GM12878 (cell line): ENCODE data around the gene GAREM1. TPM values are rescaled to one million over a fixed set of nuclear protein-coding genes. Genes with fewer than 3 reads are reported as not detected.

Experiments used
- ATAC-seq: fragments of 200-7000 bp; cut with Tn5 transposase; 3 replicates; pipeline ENCODE4 v1.9.1; 2020; ENCODE audit warnings: mild to moderate bottlenecking, moderate library complexity
- BruUV-seq: library from RNA; stranded (reverse); fragments of 400-500 nt; replicated peaks from 2 replicates; lab custom pipeline; 2021; lab: Mats Ljungman, UMichigan
- CTCF ChIA-PET: fragments of 300-600 bp; sonication (Branson Sonifier 250); formaldehyde crosslinking; extraction: SDS; loops from one replicate; lab custom pipeline; 2021; ENCODE audit warnings: inconsistent platforms; lab: Yijun Ruan, JAX
- POLR2A ChIA-PET: fragments of 350-600 bp; formaldehyde crosslinking; extraction: SDS; loops from one replicate; lab custom pipeline; 2021; ENCODE audit warnings: inconsistent platforms; lab: Charles Lee
- RAD21 ChIA-PET: fragments of 300-600 bp; sonication (Branson Sonifier 250); formaldehyde crosslinking; loops from one replicate; lab custom pipeline; 2023; ENCODE audit warnings: antibody characterized with exemption; ENCODE audit not compliant: unreplicated experiment; lab: Charles Lee
- SMC1A ChIA-PET: fragments of 300-600 bp; sonication (Branson Sonifier 250); formaldehyde crosslinking; loops from one replicate; lab custom pipeline; 2023; ENCODE audit not compliant: unreplicated experiment, uncharacterized antibody; lab: Charles Lee
- DNase-seq: peaks from one replicate; pipeline ENCODE4 v3.0.0-alpha.2; 2011; ENCODE audit warnings: low read depth, low spot score
- FAIRE-seq: peaks from 3 replicates; lab custom pipeline; 2011; peaks lifted over from hg19 to GRCh38; lab: Jason Lieb, UNC
- H2AFZ ChIP-seq: 2 replicates; pipeline ENCODE4 v1.6.0; 2011; ENCODE audit warnings: low read depth, low read length, control low read depth; ENCODE audit not compliant: control insufficient read depth
- H3K27ac ChIP-seq: 2 replicates; pipeline ENCODE4 v1.5.1; 2011; ENCODE audit warnings: control low read depth; ENCODE audit not compliant: control insufficient read depth, insufficient read depth
- H3K27me3 ChIP-seq, 2 experiments: replicated peaks in 1 of 2; 2 replicates each; pipeline versions ENCODE4 v1.6.0 to v1.6.1; 2011; ENCODE audit warnings: low read length in 1 of 2; ENCODE audit not compliant: control insufficient read depth in 2 of 2, insufficient read depth in 2 of 2
- H3K36me3 ChIP-seq, 2 experiments: 2 replicates each; pipeline ENCODE4 v1.5.1; 2011; ENCODE audit warnings: low read length in 1 of 2; ENCODE audit not compliant: control insufficient read depth in 2 of 2, insufficient read depth in 2 of 2
- H3K4me1 ChIP-seq: 2 replicates; pipeline ENCODE4 v1.6.1; 2011; ENCODE audit warnings: mild to moderate bottlenecking, low read length, moderate library complexity, mixed read lengths; ENCODE audit not compliant: control insufficient read depth, insufficient read depth
- H3K4me2 ChIP-seq: 2 replicates; pipeline ENCODE4 v1.6.0; 2011; ENCODE audit warnings: control low read depth; ENCODE audit not compliant: control insufficient read depth, insufficient read depth
- H3K4me3 ChIP-seq: fragments of 200-600 bp; sonication (generic); 2 replicates; pipeline ENCODE4 v1.5.1; 2016
- H3K79me2 ChIP-seq: 2 replicates; pipeline ENCODE4 v1.6.0; 2011; ENCODE audit warnings: low read length; ENCODE audit not compliant: control insufficient read depth, insufficient read depth
- H3K9ac ChIP-seq: 2 replicates; pipeline ENCODE4 v1.8.0; 2011; ENCODE audit warnings: low read length, control low read depth, mixed read lengths; ENCODE audit not compliant: control insufficient read depth, insufficient read depth
- H3K9me3 ChIP-seq: replicated peaks from 3 replicates; pipeline ENCODE4 v1.5.1; 2011; ENCODE audit warnings: mild to moderate bottlenecking, low read length; ENCODE audit not compliant: control insufficient read depth, insufficient read depth
- H4K20me1 ChIP-seq: 2 replicates; pipeline ENCODE4 v1.6.0; 2011; ENCODE audit not compliant: control insufficient read depth, insufficient read depth
- GATAD2B ChIP-seq: fragments of 450-650 bp; conservative IDR thresholded peaks from 2 replicates; pipeline ENCODE4 v1.6.1; 2017; ENCODE audit warnings: low read depth, mild to moderate bottlenecking, moderate library complexity
- HSF1 ChIP-seq: fragments of 150-350 bp; IDR thresholded peaks from 2 replicates; pipeline ENCODE4 v1.6.1; 2014; ENCODE audit warnings: mild to moderate bottlenecking, low read depth, low read length
- RB1 ChIP-seq: fragments of 450-650 bp; formaldehyde crosslinking; IDR thresholded peaks from 2 replicates; pipeline ENCODE4 v1.6.1; 2017; ENCODE audit warnings: mild to moderate bottlenecking, borderline replicate concordance
- SMARCA5 ChIP-seq: fragments of 450-650 bp; IDR thresholded peaks from 2 replicates; pipeline ENCODE4 v1.6.1; 2017; ENCODE audit warnings: mild to moderate bottlenecking
- TCF3 ChIP-seq: IDR thresholded peaks from 2 replicates; pipeline ENCODE4 v1.6.1; 2012; ENCODE audit warnings: low read depth, mild to moderate bottlenecking, low read length, borderline replicate concordance; ENCODE audit not compliant: insufficient read depth
- USF2 ChIP-seq: IDR thresholded peaks from 2 replicates; pipeline ENCODE4 v1.6.1; 2011; ENCODE audit warnings: low read depth, low read length, improper control_type of control experiment, borderline replicate concordance
- WGBS: methylation state at CpG from one replicate; pipeline ENCODE4 v1.1.6; 2016; ENCODE audit warnings: low lambda C conversion rate; ENCODE audit not compliant: insufficient replicate concordance, insufficient coverage; ENCODE audit errors: missing lambda C conversion rate; 5-methylcytosine and 5-hydroxymethylcytosine counted together
- in situ Hi-C: fragments of 300-500 bp; cut with MboI; formaldehyde crosslinking; loops from 9 replicates; pipeline ENCODE4 v1.14.3; 2018; ENCODE audit warnings: mixed read lengths
- intact Hi-C: fragments of 100-400 bp; cut with micrococcal nuclease; formaldehyde crosslinking; loops from one replicate; pipeline ENCODE4 v1.14.2; 2022; ENCODE audit not compliant: unreplicated experiment
- polyA plus RNA-seq, 11 experiments: library from polyadenylated mRNA; depleted of rRNA in 4 of 11; unstranded in 6 of 11; stranded (reverse) in 5 of 11; fragments of >200 nt; fragmentation: Nextera tagmentation in 4 of 11; fragmentation: Illumina TruSeq in 1 of 11; extraction: Ambion mirVana in 4 of 11; extraction: Trizol in 1 of 11; gene quantifications; 1 replicate in 1 of 11; 2 replicates in 10 of 11; pipeline versions ENCODE4 v1.2.1 to v1.2.3, GENCODE V29; 2011 to 2016; ENCODE audit warnings: inconsistent platforms in 2 of 11, missing spikeins in 2 of 11, low read depth in 1 of 11
- total RNA-seq, 4 experiments: library from RNA; depleted of rRNA in 3 of 4; stranded (reverse); fragments of >200 nt in 3 of 4; fragmentation: Illumina TruSeq in 1 of 4; extraction: Trizol in 1 of 4; gene quantifications; 2 replicates each; pipeline versions ENCODE4 v1.2.1 to v1.2.3, GENCODE V29; 2013 to 2021
- TF ChIP-seq, protein P1 (sequence below): fragments of 450-650 bp; IDR thresholded peaks from 2 replicates; pipeline ENCODE4 v1.6.1; 2016; ENCODE audit warnings: mild to moderate bottlenecking, moderate library complexity, borderline replicate concordance

Gene GAREM1
- total and polyA plus RNA-seq, 10 of the 15 experiments (the other 5 are each of a cell fraction or from before 2014, with no cell fraction given): 0.05 to 0.29 (median 0.05) TPM; not detected in 7

DNA sequence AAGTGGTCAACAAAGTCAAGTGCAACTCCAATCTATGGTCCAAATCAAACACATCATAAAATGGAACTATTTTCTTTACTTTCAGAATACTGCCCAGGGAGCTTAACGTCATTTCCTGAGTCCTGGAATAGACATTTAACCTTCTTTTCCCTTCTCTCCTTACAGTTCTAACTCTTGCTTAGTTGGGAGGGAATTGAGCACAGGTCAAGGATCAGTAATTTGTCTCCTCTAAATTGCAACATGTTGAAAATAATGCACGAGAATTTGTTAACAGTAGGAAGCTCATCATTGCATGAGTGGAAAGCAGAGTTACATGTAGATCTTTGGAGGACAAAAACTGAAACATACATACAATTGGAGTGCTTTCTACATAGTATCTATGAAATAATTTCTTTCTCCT is 193.1 kb downstream of the GAREM1 start:
- DNase-seq: no peak
- H3K27me3 ChIP-seq: peaks cover 0 to 6% of the 10 kb centered on the region in 2 experiments; a peak in 2 of 4 replicates
- no peaks in the 10 kb centered on the region for H3K79me2 ChIP-seq
- BruUV-seq: no TSS peak
- ChIA-PET RAD21 (no interaction called here), POLR2A (no interaction called here), CTCF (interaction anchor here (3.4 kb wide), 1 partner anchor 12 kb away, joined by 16 read pairs; no protein-coding TSS in a partner anchor), SMC1A (no interaction called here)
- no peaks in the 10 kb centered on the region for H4K20me1 ChIP-seq
- WGBS: 0% methylated on average over 2 of the region's 2 CpGs
- in situ Hi-C loops: loop anchor here (10.0 kb wide), 1 partner anchor 277 kb away; no protein-coding TSS in a partner anchor
- H3K4me2 ChIP-seq: no peak overlapping the region
- H3K4me1 ChIP-seq: no peaks in the 10 kb centered on the region
- no peaks in the 10 kb centered on the region for H3K9me3 ChIP-seq
- TF ChIP-seq, protein P1, sequence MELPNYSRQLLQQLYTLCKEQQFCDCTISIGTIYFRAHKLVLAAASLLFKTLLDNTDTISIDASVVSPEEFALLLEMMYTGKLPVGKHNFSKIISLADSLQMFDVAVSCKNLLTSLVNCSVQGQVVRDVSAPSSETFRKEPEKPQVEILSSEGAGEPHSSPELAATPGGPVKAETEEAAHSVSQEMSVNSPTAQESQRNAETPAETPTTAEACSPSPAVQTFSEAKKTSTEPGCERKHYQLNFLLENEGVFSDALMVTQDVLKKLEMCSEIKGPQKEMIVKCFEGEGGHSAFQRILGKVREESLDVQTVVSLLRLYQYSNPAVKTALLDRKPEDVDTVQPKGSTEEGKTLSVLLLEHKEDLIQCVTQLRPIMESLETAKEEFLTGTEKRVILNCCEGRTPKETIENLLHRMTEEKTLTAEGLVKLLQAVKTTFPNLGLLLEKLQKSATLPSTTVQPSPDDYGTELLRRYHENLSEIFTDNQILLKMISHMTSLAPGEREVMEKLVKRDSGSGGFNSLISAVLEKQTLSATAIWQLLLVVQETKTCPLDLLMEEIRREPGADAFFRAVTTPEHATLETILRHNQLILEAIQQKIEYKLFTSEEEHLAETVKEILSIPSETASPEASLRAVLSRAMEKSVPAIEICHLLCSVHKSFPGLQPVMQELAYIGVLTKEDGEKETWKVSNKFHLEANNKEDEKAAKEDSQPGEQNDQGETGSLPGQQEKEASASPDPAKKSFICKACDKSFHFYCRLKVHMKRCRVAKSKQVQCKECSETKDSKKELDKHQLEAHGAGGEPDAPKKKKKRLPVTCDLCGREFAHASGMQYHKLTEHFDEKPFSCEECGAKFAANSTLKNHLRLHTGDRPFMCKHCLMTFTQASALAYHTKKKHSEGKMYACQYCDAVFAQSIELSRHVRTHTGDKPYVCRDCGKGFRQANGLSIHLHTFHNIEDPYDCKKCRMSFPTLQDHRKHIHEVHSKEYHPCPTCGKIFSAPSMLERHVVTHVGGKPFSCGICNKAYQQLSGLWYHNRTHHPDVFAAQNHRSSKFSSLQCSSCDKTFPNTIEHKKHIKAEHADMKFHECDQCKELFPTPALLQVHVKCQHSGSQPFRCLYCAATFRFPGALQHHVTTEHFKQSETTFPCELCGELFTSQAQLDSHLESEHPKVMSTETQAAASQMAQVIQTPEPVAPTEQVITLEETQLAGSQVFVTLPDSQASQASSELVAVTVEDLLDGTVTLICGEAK: no peak
- no peak for TF ChIP-seq TCF3
- no peak for TF ChIP-seq USF2
- TF ChIP-seq SMARCA5: no peak
- no peak for TF ChIP-seq RB1
- no peak for TF ChIP-seq HSF1
- TF ChIP-seq GATAD2B: no peak
- TF ChIP-seq, all 136 proteins: peak for 0
- H3K4me3 ChIP-seq: no peak overlapping the region
- ATAC-seq (no peak), FAIRE-seq (peak; percentile 7)
- intact Hi-C loops: loop anchor here (10.0 kb wide), 1 partner anchor 197 kb away; the partner anchor contains the start of gene GAREM1
- no peaks in the 10 kb centered on the region for H3K36me3 ChIP-seq
- no peak overlapping the region for H3K27ac ChIP-seq
- H3K9ac ChIP-seq: no peak overlapping the region
- no peak overlapping the region for H2AFZ ChIP-seq
